ENCODE data around the gene AMOTL1. TPM values are rescaled to one million over a fixed set of nuclear protein-coding genes. Genes with fewer than 3 reads are reported as not detected.
"Not testable (repeated sequence)": the region's sequence is repeated elsewhere in the genome, so short reads cannot be mapped to it uniquely, and the experiment has no call there.

The AMOTL1 gene
- total RNA-seq, 6 experiments from 2014 or later: 7.4 to 43.8 (median 17.3) TPM

DNA sequence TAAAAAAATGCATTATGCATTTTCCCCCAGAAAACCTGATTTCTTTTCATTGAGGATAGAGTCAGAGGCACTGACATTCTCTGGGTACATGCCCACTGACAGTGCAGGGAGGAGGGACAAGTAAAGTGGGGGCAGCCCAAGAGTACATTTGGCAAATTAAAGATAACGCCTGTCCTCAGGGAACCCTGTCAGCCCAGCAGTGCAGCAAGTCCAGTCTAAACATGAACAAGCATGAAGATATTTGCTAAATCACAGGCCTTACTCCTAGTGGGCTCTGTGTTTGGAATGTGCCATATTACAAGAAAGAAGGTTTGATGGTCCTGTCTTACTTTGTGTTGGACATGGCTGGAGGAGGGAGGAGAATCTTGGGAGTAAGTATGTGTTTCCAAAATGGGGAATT is 37.9 kb downstream of the AMOTL1 start:
- ATAC-seq: peak in 2 of 4 donors; percentile 65 to 77
- peaks cover 0 to 52% (median 0%) of the 10 kb centered on the region in 4 donors for H3K4me1 ChIP-seq
- 38% methylated on average over 1 of the region's 1 CpG for WGBS (ENCODE audit: insufficient coverage, low coverage, low lambda C conversion rate, missing lambda C conversion rate)

DNA sequence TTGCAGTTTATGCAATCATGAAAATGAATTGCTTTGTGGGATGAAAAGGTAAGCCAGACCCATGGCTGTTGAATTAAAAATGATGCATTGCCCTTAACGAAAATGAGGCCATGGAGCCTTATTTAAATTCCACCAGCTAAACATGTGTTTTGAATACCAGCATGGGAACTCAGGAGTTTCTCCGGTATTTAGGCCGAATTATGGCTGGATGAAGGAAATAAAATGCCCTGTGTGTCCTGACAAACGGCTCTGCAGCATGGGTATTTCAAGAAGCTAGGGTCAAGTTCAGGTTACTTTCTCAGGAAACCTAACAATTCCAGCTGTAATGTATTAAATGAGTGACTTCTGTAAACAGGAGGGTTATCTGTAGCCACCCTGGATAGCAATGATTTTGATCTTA is 38.3 kb downstream of the AMOTL1 start:
- intact Hi-C loops (cut with DNase I): loop anchor here in 1 of 2 donors (10.0 kb wide), 1 partner anchor 58 kb away; no protein-coding TSS in a partner anchor
- WGBS (ENCODE audit: insufficient coverage, low coverage, low lambda C conversion rate, missing lambda C conversion rate): 47% methylated on average over 4 of the region's 4 CpGs
- Histone ChIP-seq H3K27me3 (no peaks in the 10 kb centered on the region), H3K27ac (no peak overlapping the region), H3K36me3 (no peaks in the 10 kb centered on the region), H3K9me3 (no peaks in the 10 kb centered on the region), H3K4me3 (no peak overlapping the region), H3K4me1 (peaks cover 0 to 48% (median 0%) of the 10 kb centered on the region in 4 donors)
- no peak for DNase-seq
- no peak for ATAC-seq
- no peak for TF ChIP-seq POLR2A (IDR thresholded peaks at IDR 0.05)
- TF ChIP-seq, protein P1, sequence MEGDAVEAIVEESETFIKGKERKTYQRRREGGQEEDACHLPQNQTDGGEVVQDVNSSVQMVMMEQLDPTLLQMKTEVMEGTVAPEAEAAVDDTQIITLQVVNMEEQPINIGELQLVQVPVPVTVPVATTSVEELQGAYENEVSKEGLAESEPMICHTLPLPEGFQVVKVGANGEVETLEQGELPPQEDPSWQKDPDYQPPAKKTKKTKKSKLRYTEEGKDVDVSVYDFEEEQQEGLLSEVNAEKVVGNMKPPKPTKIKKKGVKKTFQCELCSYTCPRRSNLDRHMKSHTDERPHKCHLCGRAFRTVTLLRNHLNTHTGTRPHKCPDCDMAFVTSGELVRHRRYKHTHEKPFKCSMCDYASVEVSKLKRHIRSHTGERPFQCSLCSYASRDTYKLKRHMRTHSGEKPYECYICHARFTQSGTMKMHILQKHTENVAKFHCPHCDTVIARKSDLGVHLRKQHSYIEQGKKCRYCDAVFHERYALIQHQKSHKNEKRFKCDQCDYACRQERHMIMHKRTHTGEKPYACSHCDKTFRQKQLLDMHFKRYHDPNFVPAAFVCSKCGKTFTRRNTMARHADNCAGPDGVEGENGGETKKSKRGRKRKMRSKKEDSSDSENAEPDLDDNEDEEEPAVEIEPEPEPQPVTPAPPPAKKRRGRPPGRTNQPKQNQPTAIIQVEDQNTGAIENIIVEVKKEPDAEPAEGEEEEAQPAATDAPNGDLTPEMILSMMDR (IDR thresholded peaks at IDR 0.05): no peak

More for the DNA sequence above, 37.9 kb downstream of the AMOTL1 start:
- Histone ChIP-seq H3K9me3 (no peaks in the 10 kb centered on the region), H3K27ac (no peak overlapping the region), H3K4me3 (no peak overlapping the region), H3K36me3 (no peaks in the 10 kb centered on the region), H3K27me3 (no peaks in the 10 kb centered on the region)
- no peak for TF ChIP-seq POLR2A (IDR thresholded peaks at IDR 0.05)
- TF ChIP-seq, protein P1 (IDR thresholded peaks at IDR 0.05): no peak
- DNase-seq: no peak
- intact Hi-C loops (cut with DNase I): loop anchor here in 1 of 2 donors (10.0 kb wide), 1 partner anchor 59 kb away; no protein-coding TSS in a partner anchor

DNA sequence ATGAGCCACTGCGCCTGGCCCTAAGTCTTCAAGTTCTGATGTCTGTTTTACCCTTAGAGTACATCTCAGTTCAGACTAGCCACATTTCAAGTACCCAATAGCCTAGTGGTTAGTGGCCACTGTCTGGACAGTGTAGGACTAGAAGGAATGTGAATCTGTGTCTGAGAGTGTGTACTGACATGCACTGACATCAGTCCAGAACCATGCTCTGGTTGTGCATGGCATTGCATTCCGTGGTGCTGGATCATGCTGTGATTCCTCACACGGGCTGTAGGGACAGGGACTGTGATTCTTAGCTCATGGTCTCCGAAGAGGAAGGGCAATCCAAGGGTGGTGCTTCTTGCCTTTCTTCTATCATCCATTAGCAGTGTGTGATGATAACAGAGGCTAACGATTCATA is 41.1 kb downstream of the AMOTL1 start:
- no peak for ATAC-seq
- Histone ChIP-seq H3K36me3 (peaks cover 0 to 5% (median 0%) of the 10 kb centered on the region in 4 donors), H3K27me3 (no peaks in the 10 kb centered on the region), H3K4me3 (no peak overlapping the region), H3K27ac (no peak overlapping the region), H3K4me1 (peaks cover 0 to 31% (median 3%) of the 10 kb centered on the region in 4 donors), H3K9me3 (no peaks in the 10 kb centered on the region)
- intact Hi-C loops (cut with DNase I): loop anchor here in 1 of 2 donors (10.0 kb wide), 1 partner anchor 56 kb away; no protein-coding TSS in a partner anchor
- no peak for TF ChIP-seq POLR2A (IDR thresholded peaks at IDR 0.05)
- TF ChIP-seq, protein P1 (IDR thresholded peaks at IDR 0.05): no peak
- 78% methylated on average over 4 of the region's 5 CpGs for WGBS (ENCODE audit: insufficient coverage, low coverage, low lambda C conversion rate, missing lambda C conversion rate)
- DNase-seq: no peak

DNA sequence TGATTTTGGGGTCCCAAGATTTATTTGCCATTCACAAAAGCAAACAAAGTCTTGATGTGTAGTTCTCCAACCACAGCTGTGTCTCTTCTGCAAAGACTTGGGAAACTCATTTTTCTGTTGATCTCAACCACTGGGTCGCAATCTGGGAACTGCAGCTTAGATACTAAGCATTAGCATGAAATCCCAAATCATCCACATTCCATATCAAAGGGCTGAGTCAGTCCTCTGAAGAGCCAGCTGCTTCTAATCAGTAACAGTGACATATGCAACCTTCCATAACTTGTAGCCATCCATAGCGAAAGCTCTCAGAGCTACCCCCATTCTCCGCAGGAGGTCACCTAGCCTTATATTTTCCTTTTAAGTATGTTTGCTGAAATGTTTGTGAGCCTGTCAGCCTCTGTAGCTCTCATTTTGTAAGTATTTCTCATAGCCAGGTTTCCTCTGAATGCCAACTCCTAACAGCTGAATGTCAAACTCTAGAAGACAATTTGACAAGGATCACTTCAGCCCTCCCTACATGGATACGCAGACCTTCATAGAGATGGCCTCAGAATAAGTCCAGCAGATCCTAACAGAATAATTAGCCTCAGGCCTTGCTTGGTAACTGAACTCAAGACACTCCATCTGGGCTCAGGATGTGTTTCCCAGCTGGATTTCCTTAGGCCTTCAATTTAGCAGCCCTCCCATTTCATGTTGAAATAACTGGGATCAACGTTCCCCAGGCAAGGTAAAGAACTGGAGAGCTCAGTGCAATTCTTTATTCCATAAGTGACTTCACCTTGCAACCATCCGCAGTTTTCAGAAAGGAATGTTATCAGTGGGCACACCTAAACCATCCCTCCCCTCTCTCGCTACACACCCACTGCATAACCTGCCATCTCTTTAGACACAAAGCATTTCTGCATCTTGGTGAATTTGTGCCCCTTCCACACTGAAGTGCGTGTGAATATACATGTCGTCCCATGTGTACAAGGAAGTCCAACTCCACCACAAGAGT is 44.9 kb downstream of the AMOTL1 start:
- H3K36me3 ChIP-seq; intact Hi-C loops (cut with DNase I); ATAC-seq; H3K4me3 ChIP-seq; H3K27me3 ChIP-seq; H3K9me3 ChIP-seq; DNase-seq: not testable (repeated sequence)
- Histone ChIP-seq H3K4me1 (peaks cover 0 to 20% (median 12%) of the 10 kb centered on the region in 4 donors), H3K27ac (peak overlapping the region in 1 of 3 donors; percentile 68)
- 88% methylated on average over 8 of the region's 9 CpGs for WGBS (ENCODE audit: insufficient coverage, low coverage, low lambda C conversion rate, missing lambda C conversion rate)

All from right lobe of liver (tissue), 6 donors.